ENCODE data around the gene USP13.

DNA sequence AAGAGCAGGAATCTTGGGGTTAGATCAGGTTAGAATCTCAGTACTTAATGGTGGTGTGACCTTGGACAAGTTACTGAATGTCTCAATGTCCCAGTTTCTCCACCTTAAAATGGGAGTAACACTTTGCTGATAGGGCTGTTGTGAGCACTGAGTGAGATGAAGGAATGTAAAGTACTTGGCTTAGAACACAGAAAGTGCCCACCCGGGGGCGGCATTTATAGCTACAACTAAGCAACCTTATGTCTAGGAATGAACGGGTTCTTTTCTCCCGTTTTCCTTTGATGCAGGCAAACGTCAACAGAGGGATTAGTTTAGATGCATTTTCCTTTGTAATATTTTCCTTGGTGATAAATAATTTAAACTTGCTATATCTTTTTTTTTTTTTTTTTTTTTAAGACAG is 176.6 kb downstream of the USP13 start:
- TF ChIP-seq, protein P1, sequence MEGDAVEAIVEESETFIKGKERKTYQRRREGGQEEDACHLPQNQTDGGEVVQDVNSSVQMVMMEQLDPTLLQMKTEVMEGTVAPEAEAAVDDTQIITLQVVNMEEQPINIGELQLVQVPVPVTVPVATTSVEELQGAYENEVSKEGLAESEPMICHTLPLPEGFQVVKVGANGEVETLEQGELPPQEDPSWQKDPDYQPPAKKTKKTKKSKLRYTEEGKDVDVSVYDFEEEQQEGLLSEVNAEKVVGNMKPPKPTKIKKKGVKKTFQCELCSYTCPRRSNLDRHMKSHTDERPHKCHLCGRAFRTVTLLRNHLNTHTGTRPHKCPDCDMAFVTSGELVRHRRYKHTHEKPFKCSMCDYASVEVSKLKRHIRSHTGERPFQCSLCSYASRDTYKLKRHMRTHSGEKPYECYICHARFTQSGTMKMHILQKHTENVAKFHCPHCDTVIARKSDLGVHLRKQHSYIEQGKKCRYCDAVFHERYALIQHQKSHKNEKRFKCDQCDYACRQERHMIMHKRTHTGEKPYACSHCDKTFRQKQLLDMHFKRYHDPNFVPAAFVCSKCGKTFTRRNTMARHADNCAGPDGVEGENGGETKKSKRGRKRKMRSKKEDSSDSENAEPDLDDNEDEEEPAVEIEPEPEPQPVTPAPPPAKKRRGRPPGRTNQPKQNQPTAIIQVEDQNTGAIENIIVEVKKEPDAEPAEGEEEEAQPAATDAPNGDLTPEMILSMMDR (IDR thresholded peaks at IDR 0.05 in 2 of 3, conservative IDR thresholded peaks at IDR 0.05 in 1 of 3; ENCODE audit: control insufficient read depth in 2 of 3, extremely low read depth in 1 of 3, insufficient read depth in 1 of 3, low read depth in 3 of 3, low read length in 3 of 3): no peak
- TF ChIP-seq NFXL1 (IDR thresholded peaks at IDR 0.05; ENCODE audit: borderline replicate concordance) (no peak), PML (IDR thresholded peaks at IDR 0.05; ENCODE audit: low read length) (no peak), EP300 (IDR thresholded peaks at IDR 0.05; ENCODE audit: borderline replicate concordance in 1 of 2, control insufficient read depth in 1 of 2, low read depth in 2 of 2, low read length in 2 of 2) (no peak), POLR2A (IDR thresholded peaks at IDR 0.05; ENCODE audit: low read depth, low read length) (no peak), KAT2A (conservative IDR thresholded peaks at IDR 0.05; ENCODE audit: control insufficient read depth, low read depth, low read length) (no peak), EZH2 (IDR thresholded peaks at IDR 0.05; ENCODE audit: borderline replicate concordance, control insufficient read depth, low read depth, low read length) (no peak), TCF12 (IDR thresholded peaks at IDR 0.05; ENCODE audit: low read depth, low read length) (no peak)
- TF ChIP-seq, protein P2, sequence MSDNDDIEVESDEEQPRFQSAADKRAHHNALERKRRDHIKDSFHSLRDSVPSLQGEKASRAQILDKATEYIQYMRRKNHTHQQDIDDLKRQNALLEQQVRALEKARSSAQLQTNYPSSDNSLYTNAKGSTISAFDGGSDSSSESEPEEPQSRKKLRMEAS (IDR thresholded peaks at IDR 0.05; ENCODE audit: low read depth, low read length): no peak
- TF ChIP-seq, protein P3, sequence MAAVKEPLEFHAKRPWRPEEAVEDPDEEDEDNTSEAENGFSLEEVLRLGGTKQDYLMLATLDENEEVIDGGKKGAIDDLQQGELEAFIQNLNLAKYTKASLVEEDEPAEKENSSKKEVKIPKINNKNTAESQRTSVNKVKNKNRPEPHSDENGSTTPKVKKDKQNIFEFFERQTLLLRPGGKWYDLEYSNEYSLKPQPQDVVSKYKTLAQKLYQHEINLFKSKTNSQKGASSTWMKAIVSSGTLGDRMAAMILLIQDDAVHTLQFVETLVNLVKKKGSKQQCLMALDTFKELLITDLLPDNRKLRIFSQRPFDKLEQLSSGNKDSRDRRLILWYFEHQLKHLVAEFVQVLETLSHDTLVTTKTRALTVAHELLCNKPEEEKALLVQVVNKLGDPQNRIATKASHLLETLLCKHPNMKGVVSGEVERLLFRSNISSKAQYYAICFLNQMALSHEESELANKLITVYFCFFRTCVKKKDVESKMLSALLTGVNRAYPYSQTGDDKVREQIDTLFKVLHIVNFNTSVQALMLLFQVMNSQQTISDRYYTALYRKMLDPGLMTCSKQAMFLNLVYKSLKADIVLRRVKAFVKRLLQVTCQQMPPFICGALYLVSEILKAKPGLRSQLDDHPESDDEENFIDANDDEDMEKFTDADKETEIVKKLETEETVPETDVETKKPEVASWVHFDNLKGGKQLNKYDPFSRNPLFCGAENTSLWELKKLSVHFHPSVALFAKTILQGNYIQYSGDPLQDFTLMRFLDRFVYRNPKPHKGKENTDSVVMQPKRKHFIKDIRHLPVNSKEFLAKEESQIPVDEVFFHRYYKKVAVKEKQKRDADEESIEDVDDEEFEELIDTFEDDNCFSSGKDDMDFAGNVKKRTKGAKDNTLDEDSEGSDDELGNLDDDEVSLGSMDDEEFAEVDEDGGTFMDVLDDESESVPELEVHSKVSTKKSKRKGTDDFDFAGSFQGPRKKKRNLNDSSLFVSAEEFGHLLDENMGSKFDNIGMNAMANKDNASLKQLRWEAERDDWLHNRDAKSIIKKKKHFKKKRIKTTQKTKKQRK (IDR thresholded peaks at IDR 0.05; ENCODE audit: low read depth, low read length): no peak
- TF ChIP-seq, protein P4, sequence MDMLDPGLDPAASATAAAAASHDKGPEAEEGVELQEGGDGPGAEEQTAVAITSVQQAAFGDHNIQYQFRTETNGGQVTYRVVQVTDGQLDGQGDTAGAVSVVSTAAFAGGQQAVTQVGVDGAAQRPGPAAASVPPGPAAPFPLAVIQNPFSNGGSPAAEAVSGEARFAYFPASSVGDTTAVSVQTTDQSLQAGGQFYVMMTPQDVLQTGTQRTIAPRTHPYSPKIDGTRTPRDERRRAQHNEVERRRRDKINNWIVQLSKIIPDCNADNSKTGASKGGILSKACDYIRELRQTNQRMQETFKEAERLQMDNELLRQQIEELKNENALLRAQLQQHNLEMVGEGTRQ (IDR thresholded peaks at IDR 0.05; ENCODE audit: borderline replicate concordance, low read depth, low read length): no peak
- TF ChIP-seq, protein P5, sequence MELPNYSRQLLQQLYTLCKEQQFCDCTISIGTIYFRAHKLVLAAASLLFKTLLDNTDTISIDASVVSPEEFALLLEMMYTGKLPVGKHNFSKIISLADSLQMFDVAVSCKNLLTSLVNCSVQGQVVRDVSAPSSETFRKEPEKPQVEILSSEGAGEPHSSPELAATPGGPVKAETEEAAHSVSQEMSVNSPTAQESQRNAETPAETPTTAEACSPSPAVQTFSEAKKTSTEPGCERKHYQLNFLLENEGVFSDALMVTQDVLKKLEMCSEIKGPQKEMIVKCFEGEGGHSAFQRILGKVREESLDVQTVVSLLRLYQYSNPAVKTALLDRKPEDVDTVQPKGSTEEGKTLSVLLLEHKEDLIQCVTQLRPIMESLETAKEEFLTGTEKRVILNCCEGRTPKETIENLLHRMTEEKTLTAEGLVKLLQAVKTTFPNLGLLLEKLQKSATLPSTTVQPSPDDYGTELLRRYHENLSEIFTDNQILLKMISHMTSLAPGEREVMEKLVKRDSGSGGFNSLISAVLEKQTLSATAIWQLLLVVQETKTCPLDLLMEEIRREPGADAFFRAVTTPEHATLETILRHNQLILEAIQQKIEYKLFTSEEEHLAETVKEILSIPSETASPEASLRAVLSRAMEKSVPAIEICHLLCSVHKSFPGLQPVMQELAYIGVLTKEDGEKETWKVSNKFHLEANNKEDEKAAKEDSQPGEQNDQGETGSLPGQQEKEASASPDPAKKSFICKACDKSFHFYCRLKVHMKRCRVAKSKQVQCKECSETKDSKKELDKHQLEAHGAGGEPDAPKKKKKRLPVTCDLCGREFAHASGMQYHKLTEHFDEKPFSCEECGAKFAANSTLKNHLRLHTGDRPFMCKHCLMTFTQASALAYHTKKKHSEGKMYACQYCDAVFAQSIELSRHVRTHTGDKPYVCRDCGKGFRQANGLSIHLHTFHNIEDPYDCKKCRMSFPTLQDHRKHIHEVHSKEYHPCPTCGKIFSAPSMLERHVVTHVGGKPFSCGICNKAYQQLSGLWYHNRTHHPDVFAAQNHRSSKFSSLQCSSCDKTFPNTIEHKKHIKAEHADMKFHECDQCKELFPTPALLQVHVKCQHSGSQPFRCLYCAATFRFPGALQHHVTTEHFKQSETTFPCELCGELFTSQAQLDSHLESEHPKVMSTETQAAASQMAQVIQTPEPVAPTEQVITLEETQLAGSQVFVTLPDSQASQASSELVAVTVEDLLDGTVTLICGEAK (IDR thresholded peaks at IDR 0.05; ENCODE audit: borderline replicate concordance): no peak
